Activated CD4-positive, alpha-beta T cell treated with anti-CD3 and anti-CD28 coated beads for 4 hours (primary cell): ENCODE results near the gene NRG2.

ENCODE experiments used
- DNase-seq, 2 donors: peaks; one replicate each; pipeline ENCODE4 v3.0.0-alpha.2; 2020

The NRG2 gene

DNA sequence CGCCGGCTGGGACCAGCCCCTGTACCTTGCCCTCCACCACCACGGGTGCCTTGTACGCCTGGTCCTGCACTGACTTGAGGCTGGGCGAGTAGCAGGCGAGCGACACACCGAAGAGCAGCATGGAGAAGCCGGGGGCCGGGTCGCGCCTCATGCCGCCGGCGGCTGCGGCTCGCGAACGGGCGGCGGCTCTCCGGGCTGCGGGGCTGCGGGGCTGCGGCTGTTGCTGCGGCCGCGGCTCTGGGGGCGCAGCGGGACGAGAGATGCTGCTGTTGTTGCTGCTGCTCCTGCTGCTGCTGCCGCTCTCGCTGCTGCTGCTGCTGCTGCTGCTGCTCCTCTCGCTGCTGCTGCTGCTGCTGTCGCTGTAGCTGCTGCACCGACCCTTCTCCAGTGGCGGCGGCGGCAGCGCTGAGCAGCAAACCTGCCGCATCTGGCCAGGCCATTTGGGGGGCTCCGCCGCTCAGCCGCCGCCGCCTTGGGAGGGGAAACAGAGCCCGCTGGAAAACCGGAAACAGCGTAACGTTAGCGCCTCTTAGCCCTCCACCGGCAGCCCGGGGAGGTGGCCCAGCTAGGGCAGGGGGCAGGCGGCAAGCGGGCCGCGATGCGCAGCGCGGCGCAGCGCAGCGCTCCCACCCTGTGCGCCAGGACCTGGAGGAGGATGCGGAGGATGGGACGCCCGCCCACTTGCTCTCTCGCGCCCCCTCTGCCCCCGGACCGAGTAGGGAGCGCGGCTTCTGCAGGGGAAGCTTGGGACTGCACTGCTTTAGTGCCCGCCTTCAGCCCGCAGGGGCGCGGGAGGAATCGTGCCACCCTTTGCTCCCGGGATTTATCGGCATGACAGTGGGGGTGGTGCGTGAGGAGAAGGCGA lies at the start of gene NRG2:
TSS of gene NRG2 (minus strand) at position 657 of the 865 bp plus-strand sequence.
- peak; percentile 32 for DNase-seq

- DNase-seq = no peak
These were observed 47.2 kb upstream of the NRG2 start for GRCh38 chr5:140090251-140090650.

- no peak for DNase-seq
These were observed 41.4 kb upstream of the NRG2 start for GRCh38 chr5:140084541-140084940.

DNA sequence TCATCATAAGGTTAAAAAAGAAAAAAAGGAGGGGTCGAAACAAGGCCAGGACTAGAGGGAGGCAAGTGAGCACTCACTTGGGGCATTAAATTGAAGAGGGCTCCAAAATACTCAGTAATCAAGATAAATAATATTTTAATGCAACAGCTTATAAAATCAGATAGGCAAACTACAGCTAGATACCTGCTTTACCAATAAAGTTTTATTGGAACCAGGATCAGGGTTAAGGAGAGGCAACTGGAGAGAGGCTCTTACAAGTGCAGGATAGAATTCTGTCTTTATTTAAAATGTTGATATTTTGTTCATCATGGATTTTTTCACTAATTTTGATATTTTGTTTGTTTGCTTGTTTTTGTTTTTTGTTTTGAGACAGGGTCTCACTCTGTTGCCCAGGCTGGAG lies 40.6 kb upstream of the NRG2 start:
- no peak for DNase-seq

DNA sequence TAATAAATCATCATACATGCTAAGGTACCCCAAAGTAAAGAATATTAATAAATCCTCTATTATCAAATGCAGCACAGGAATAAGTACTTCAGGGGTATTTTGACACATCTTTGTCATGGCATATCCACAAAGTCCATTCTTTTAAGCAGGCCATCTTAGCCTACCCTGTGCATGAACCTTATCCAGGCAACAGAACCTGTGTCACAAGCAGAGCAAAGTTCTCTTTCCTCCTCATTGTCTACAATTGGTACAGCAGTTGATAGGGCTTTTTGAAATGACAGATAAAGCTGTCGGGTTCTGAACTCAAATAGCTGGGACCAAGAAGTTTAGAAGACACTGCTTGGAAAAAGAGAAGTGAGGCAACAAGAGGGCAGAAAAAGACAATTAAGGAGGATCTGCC lies 40.0 kb upstream of the NRG2 start:
- no peak for DNase-seq

- no peak for DNase-seq
These were observed 33.7 kb upstream of the NRG2 start for GRCh38 chr5:140076788-140077187.

GRCh38 chr5:140076142-140076541 lies 33.0 kb upstream of the NRG2 start:
- DNase-seq = no peak

- DNase-seq = no peak
These were observed 32.3 kb upstream of the NRG2 start for GRCh38 chr5:140075371-140075770.

DNA sequence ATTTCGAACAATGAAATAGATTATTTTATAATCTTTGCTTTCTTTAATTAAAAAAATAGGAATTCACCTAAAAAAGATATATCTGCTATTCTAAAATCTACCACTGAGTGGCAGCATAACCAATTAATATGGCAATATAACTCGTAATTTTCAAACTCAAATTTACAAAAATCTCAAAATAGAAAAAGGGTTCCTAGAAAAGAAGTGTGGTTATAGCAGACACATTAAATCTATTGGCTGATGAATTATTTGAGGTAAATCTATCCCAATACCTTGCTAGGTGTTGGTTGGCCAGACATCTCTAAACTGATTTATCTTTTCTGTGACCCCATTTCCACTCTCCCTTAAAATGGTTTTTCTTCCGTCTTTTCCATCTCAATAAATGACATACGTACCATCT lies 30.2 kb upstream of the NRG2 start:
- no peak for DNase-seq

DNA sequence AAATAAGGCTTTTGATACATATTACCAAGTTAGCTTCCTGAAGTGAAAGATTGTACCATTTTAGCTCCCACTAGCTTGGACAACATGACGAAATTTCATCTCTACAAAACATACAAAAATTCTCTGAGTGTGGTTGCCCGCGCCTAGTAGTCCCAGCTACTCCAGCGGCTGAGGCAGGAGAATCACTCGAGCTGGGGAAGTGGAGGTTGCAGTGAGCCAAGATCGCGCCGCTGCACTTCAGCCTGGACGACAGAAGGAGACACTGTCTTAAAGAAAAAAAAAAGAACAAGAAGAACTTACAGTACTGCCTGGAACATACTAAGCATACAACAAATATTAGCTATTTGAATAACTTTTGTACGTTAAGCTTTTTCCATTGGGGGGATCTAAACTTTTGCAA lies 29.7 kb upstream of the NRG2 start:
- no peak for DNase-seq

GRCh38 chr5:140060816-140061215 lies 17.7 kb upstream of the NRG2 start:
- no peak for DNase-seq

GRCh38 chr5:140058212-140058932 lies 15.3 kb upstream of the NRG2 start:
- DNase-seq = no peak

DNA sequence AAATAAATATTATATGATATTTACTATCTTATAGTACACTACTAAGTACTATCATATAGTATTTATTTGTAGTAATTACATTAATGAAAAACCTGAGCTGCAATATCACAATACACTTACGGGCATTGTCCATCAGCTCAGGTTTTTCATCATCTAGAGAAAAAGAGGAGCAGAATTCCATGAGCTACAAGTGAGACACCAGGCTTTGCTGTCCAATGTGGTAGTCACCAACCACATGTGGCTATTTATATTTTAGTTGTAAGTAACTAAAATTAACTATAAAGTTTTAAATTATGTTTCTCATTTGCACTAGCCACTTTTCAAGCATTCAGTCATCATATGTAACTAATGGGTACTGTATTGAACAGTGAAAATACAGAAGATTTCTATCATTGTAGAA lies 13.8 kb upstream of the NRG2 start:
- no peak for DNase-seq

GRCh38 chr5:140055152-140055551 lies 12.1 kb upstream of the NRG2 start:
- DNase-seq = no peak

GRCh38 chr5:140054086-140054689 lies 11.1 kb upstream of the NRG2 start:
- no peak for DNase-seq

- no peak for DNase-seq
These were observed 8.9 kb upstream of the NRG2 start for GRCh38 chr5:140051950-140052349.

DNA sequence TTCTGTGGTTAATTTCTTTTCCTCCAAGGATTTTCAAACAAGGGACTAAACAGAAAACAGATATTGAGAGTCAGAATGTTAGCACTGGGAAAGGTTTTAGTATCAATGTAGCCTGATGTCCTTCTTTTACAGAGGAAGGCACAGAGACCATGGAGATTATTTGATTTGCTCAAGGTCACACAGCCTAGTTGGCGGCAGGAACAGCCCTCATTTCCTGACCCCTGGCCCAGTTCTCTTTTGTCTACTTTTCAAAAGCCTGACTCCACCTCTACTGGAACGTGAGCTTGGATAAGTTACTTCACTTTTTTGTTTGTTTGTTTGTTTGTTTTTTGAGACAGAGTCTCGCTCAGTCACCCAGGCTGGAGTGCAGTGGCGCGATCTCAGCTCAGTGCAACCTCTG lies 6.6 kb upstream of the NRG2 start:
- DNase-seq = no peak

DNA sequence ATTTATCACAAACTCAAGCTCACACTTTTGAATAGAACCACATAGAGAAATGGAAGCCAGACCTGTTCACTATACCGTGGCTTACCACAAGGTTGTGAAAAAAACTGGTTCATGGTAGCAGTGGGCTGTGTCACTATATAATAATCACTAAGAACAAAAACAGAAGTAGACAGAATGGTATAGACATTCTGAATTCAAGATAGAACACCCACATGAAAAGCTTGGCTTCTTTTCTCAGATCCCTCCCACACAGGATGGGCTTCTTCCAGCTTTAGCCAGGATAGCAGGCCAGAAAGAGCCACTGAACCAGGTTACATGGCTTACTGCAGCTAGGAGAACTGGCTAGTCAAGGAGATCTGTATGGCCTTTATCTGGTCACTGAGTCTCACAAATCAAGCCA lies 6.1 kb upstream of the NRG2 start:
- no peak for DNase-seq

GRCh38 chr5:140044041-140044440 lies 942 bp upstream of the NRG2 start:
- DNase-seq = no peak

DNA sequence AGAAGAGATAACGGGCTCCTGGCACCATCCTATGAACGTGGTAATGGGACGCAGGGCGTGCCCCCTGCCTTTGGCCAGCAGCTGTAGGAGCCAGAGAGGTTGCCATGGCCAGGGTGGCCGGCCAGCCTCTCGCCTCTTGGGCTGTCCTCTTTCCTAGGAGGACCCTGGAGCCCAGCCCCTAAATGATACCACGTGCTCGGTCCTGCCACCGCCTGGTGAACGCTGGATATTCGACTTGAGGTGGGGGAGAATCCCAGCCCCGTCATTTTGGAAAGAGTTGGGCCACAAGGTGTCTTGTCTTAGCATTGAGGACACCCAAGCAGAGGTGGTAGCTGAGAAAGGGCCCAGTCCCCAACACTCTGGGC lies 391 bp upstream of the NRG2 start:
- DNase-seq = peak in 1 of 2 donors; percentile 1

DNA sequence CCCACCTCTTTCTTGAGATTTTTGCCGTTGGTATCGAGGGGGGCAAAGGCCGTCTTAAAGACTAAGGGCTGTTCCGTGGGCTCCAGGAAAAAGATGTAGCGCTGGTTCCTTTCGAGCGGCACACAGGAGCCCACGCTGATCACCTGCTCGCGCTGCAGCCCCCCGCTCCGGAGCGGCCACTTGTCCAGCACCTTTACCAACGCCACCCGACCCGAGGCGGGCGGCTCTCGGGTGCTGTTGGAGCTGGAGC lies 781 bp downstream of the NRG2 start:
- DNase-seq = no peak

DNA sequence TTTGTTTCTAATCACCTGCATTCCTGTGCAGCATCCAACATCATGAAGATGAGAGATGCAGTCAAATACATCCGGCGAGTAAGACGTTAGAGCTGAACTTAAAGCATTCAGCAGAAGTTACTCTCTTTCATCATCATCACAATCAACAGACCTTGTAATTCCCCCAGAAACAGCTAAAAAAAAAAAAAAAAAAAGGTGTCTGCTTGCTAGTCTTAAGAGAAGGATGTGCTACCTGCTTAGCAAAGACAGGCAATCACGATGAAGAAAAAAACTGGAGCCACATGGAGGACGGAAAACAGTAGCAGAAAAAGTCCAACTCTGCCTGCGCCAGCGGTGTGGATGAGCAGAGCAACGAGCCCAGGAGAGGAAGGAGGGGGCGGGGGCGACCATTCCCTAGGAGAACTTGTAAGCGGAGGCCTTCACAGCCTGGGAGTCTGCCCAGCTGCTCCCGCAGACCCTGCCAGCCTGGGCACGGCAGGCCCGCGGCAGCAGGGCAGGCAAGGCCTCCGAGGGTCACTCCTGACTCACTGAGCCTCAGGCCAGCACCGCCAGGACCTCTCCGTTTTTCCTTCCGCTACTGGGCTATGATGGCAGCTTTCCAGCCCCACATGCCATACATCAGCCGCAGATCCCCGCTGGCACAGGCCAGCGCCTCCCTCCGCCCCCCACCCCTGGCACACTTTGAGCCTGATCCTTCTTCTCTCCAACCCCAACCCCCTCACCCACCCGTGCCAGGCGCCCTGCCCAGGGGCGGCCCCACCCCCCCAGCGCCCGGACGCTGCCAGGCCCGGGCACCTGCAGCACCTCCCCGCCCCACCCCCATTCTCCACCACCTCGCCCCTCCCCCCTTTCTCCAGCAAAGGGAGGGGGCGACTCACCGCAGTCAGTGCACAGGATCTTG lies 1.4 kb downstream of the NRG2 start:
- DNase-seq = no peak

GRCh38 chr5:140041099-140041491 lies 2.0 kb downstream of the NRG2 start:
- DNase-seq = no peak
